H1 (cell line): ENCODE measurements around the gene TBC1D3L. TPM values are rescaled to one million over a fixed set of nuclear protein-coding genes. Genes with fewer than 3 reads are reported as not detected.
"Not testable (repeated sequence)": the region's sequence is repeated elsewhere in the genome, so short reads cannot be mapped to it uniquely, and the experiment has no call there.

ENCODE experiments used
- CTCF ChIA-PET: fragments of 300-600 bp; sonication (Branson Sonifier 250); formaldehyde crosslinking; loops from one replicate; lab custom pipeline; 2021; ENCODE audit not compliant: partially characterized antibody; lab: Charles Lee
- POLR2A ChIA-PET: fragments of 300-600 bp; sonication (Branson Sonifier 250); formaldehyde crosslinking; loops from one replicate; lab custom pipeline; 2021; ENCODE audit warnings: inconsistent platforms; ENCODE audit not compliant: partially characterized antibody; lab: Charles Lee
- DNase-seq, 2 experiments: peaks; one replicate each; pipeline versions ENCODE4 v3.0.0 to v3.0.0-alpha.2; 2010 to 2022; ENCODE audit warnings: low spot score in 2 of 2, low read depth in 1 of 2, mixed read lengths in 1 of 2
- FAIRE-seq: peaks from 2 replicates; lab custom pipeline; 2011; peaks lifted over from hg19 to GRCh38; lab: Jason Lieb, UNC
- H2AFZ ChIP-seq: 2 replicates; pipeline ENCODE4 v1.8.1; 2012; ENCODE audit warnings: low read length, inconsistent platforms
- H2AK5ac ChIP-seq: 2 replicates; pipeline ENCODE4 v1.6.1; 2013; ENCODE audit warnings: low read depth, low read length
- H2BK120ac ChIP-seq: replicated peaks from 2 replicates; pipeline ENCODE3; 2013; ENCODE audit warnings: low read depth, low read length, inconsistent platforms
- H2BK12ac ChIP-seq: 2 replicates; pipeline ENCODE4 v1.6.1; 2013; ENCODE audit warnings: low read depth, low read length
- H2BK15ac ChIP-seq: 2 replicates; pipeline ENCODE4 v1.6.1; 2013; ENCODE audit warnings: low read length
- H2BK20ac ChIP-seq: 2 replicates; pipeline ENCODE4 v1.6.1; 2013; ENCODE audit warnings: low read length
- H2BK5ac ChIP-seq: 2 replicates; pipeline ENCODE4 v1.6.1; 2013; ENCODE audit warnings: low read depth, low read length
- H3K14ac ChIP-seq: 2 replicates; pipeline ENCODE4 v1.6.1; 2013; ENCODE audit warnings: inconsistent platforms; ENCODE audit not compliant: insufficient read length
- H3K18ac ChIP-seq: 2 replicates; pipeline ENCODE4 v1.6.1; 2013; ENCODE audit warnings: low read length; ENCODE audit errors: extremely low read depth
- H3K23ac ChIP-seq: 2 replicates; pipeline ENCODE4 v1.6.1; 2013; ENCODE audit warnings: inconsistent platforms; ENCODE audit not compliant: insufficient read length
- H3K23me2 ChIP-seq: 2 replicates; pipeline ENCODE4 v1.6.1; 2013; ENCODE audit warnings: low read depth, low read length
- H3K27ac ChIP-seq: 2 replicates; pipeline ENCODE4 v1.6.1; 2011; ENCODE audit warnings: low read depth, low read length, inconsistent platforms
- H3K27me3 ChIP-seq, 4 experiments: replicated peaks in 1 of 4; 1 replicate in 1 of 4; 2 replicates in 3 of 4; pipeline versions ENCODE4 v1.6.1 to v1.8.1; 2011 to 2013; ENCODE audit warnings: low read length in 3 of 4, mild to moderate bottlenecking in 3 of 4, inconsistent platforms in 2 of 4, mixed read lengths in 2 of 4, moderate library complexity in 1 of 4; ENCODE audit not compliant: control insufficient read depth in 3 of 4, insufficient read depth in 3 of 4; ENCODE audit errors: extremely low read depth in 1 of 4
- H3K36me3 ChIP-seq, 4 experiments: 2 replicates each; pipeline versions ENCODE4 v1.6.1 to v1.8.1; 2011 to 2013; ENCODE audit warnings: mild to moderate bottlenecking in 4 of 4, low read length in 3 of 4, moderate library complexity in 2 of 4, control low read depth in 1 of 4, inconsistent platforms in 1 of 4; ENCODE audit not compliant: insufficient read depth in 4 of 4, control insufficient read depth in 2 of 4
- H3K4ac ChIP-seq: replicated peaks from 2 replicates; pipeline ENCODE3; 2013; ENCODE audit warnings: low read length, low read depth, mixed read lengths, inconsistent platforms; ENCODE audit not compliant: insufficient read length
- H3K4me1 ChIP-seq, 4 experiments: replicated peaks in 1 of 4; 1 replicate in 1 of 4; 2 replicates in 3 of 4; pipeline versions ENCODE4 v1.6.1 to v1.8.1; 2011 to 2013; ENCODE audit warnings: low read length in 3 of 4, inconsistent platforms in 2 of 4, mixed read lengths in 1 of 4; ENCODE audit not compliant: insufficient read depth in 4 of 4, control insufficient read depth in 3 of 4
- H3K4me2 ChIP-seq, 2 experiments: 2 replicates each; pipeline versions ENCODE4 v1.6.1 to v1.8.1; 2011 to 2013; ENCODE audit warnings: low read depth in 2 of 2, low read length in 2 of 2, control low read depth in 1 of 2, inconsistent platforms in 1 of 2, mild to moderate bottlenecking in 1 of 2; ENCODE audit not compliant: insufficient read depth in 1 of 2
- H3K4me3 ChIP-seq, 4 experiments: fragments of 200-600, 300-600 bp in 1 of 4; sonication (generic), shearing (Covaris generic), sonication (Bioruptor Twin) in 1 of 4; 2 replicates each; pipeline versions ENCODE4 v1.5.1 to v1.8.1; 2011 to 2016; ENCODE audit warnings: low read length in 4 of 4, low read depth in 3 of 4, control low read depth in 2 of 4, inconsistent platforms in 2 of 4, mild to moderate bottlenecking in 2 of 4, mixed read lengths in 1 of 4, moderate library complexity in 1 of 4; ENCODE audit not compliant: insufficient read depth in 2 of 4; ENCODE audit errors: extremely low read depth in 1 of 4
- H3K56ac ChIP-seq: replicated peaks from 2 replicates; pipeline ENCODE3; 2013; ENCODE audit warnings: low read depth, mild to moderate bottlenecking, mixed read lengths, low read length, inconsistent platforms; ENCODE audit not compliant: insufficient read length
- H3K79me1 ChIP-seq: 2 replicates; pipeline ENCODE4 v1.6.1; 2013; ENCODE audit warnings: low read depth, low read length, control low read depth
- H3K79me2 ChIP-seq, 2 experiments: 2 replicates each; pipeline versions ENCODE4 v1.6.1 to v1.8.1; 2012 to 2013; ENCODE audit warnings: low read length in 2 of 2, mild to moderate bottlenecking in 2 of 2, inconsistent platforms in 1 of 2; ENCODE audit not compliant: insufficient read depth in 2 of 2, control insufficient read depth in 1 of 2
- H3K9ac ChIP-seq, 4 experiments: replicated peaks in 1 of 4; 1 replicate in 1 of 4; 2 replicates in 3 of 4; pipeline versions ENCODE4 v1.6.1 to v1.8.1; 2011 to 2013; ENCODE audit warnings: low read depth in 3 of 4, low read length in 3 of 4, control low read depth in 2 of 4, mild to moderate bottlenecking in 2 of 4, moderate library complexity in 2 of 4, inconsistent platforms in 1 of 4; ENCODE audit errors: extremely low read depth in 1 of 4
- H3K9me3 ChIP-seq, 2 experiments: 2 replicates each; pipeline versions ENCODE4 v1.6.1 to v1.8.1; 2012 to 2013; ENCODE audit warnings: mild to moderate bottlenecking in 2 of 2, moderate library complexity in 2 of 2, control low read depth in 1 of 2, inconsistent platforms in 1 of 2, low read depth in 1 of 2, low read length in 1 of 2, mixed read lengths in 1 of 2; ENCODE audit not compliant: insufficient read depth in 2 of 2
- H4K20me1 ChIP-seq, 2 experiments: replicated peaks in 1 of 2; 2 replicates each; pipeline versions ENCODE3 to v1.8.1; 2011 to 2013; ENCODE audit warnings: inconsistent platforms in 2 of 2, low read length in 2 of 2, mild to moderate bottlenecking in 1 of 2; ENCODE audit not compliant: insufficient read depth in 2 of 2, control insufficient read depth in 1 of 2
- H4K5ac ChIP-seq: 2 replicates; pipeline ENCODE4 v1.6.1; 2013; ENCODE audit warnings: low read length, low read depth, mixed read lengths, inconsistent platforms; ENCODE audit not compliant: insufficient read length
- H4K8ac ChIP-seq: 2 replicates; pipeline ENCODE4 v1.8.0; 2013; ENCODE audit warnings: mild to moderate bottlenecking, moderate library complexity, low read length, inconsistent platforms; ENCODE audit not compliant: insufficient read depth; ENCODE audit errors: extremely low read depth
- H4K91ac ChIP-seq: replicated peaks from 2 replicates; pipeline ENCODE3; 2013; ENCODE audit warnings: low read length, mixed read lengths, inconsistent platforms; ENCODE audit not compliant: insufficient read length
- WGBS, 2 experiments: shearing (Covaris generic) in 1 of 2; methylation state at CpG; one replicate each; pipeline versions ENCODE4 v1.1.6 to v1.1.7; 2013 to 2015; ENCODE audit warnings: low lambda C conversion rate in 2 of 2, mixed read lengths in 2 of 2, inconsistent platforms in 1 of 2, low coverage in 1 of 2, missing lambda C conversion rate in 1 of 2; ENCODE audit not compliant: insufficient replicate concordance in 2 of 2, insufficient coverage in 1 of 2, insufficient read length in 1 of 2; ENCODE audit errors: extremely low coverage in 1 of 2, missing lambda C conversion rate in 1 of 2; 5-methylcytosine and 5-hydroxymethylcytosine counted together
- polyA plus RNA-seq, 7 experiments: library from polyadenylated mRNA; depleted of rRNA in 3 of 7; stranded (reverse) in 5 of 7; unstranded in 2 of 7; fragments of >200 nt in 5 of 7; fragments of 200-250 nt in 2 of 7; gene quantifications; 1 replicate in 5 of 7; 2 replicates in 1 of 7; 4 replicates in 1 of 7; pipeline versions ENCODE4 v1.2.1 to v1.2.3, GENCODE V29; 2011 to 2013; ENCODE audit warnings: missing spikeins in 2 of 7, mixed read lengths in 2 of 7
- small RNA-seq: library from polyadenylated mRNA; stranded (forward); fragments of <200 nt; extraction: miRNeasy Mini kit (QIAGEN cat#:217004); gene quantifications from one replicate; pipeline ENCODE3, GENCODE V24; 2013; ENCODE audit not compliant: insufficient read depth
- total RNA-seq: library from RNA; stranded (reverse); fragmentation: NEBNext Ultra II Directional; extraction: Animal tissue kit (Norgen Biotek cat#: 25700); gene quantifications from 2 replicates; pipeline ENCODE4 v1.2.1, GENCODE V29; 2021

Gene TBC1D3L
- total and polyA plus RNA-seq, 2 of the 8 experiments (the other 6 are each of a cell fraction or from before 2014, with no cell fraction given) = 7.2 to 8.1 TPM

DNA sequence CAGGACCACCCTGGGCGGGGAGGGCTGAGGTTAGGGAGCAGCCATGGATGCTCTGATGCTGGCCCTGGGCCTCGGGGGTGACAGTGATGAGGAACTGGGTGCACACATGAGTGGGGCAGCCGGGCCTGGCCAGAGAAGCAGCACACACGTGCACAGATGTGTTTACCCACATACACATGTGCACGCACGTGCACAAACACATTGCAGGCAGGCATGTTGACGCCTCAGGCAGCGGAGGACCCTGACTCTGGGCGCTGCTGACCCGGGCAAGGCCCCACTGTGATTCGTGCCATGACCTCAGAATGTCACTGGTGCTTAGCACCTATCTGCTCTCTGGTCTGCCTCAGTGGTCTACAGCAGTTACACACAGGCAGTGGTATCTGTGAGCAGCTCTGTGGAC lies 14.8 kb upstream of the TBC1D3L start, which contains the start of gene TBC1D3D:
TBC1D3D (plus strand) TSS at position 301 of the 400 bp plus-strand sequence. CDS start 1,585 bp downstream, outside the sequence.
- H4K91ac ChIP-seq, CTCF ChIA-PET, H3K4ac ChIP-seq, H3K56ac ChIP-seq, H3K4me2 ChIP-seq, H3K79me2 ChIP-seq, H3K79me1 ChIP-seq, H3K18ac ChIP-seq, DNase-seq, H3K23me2 ChIP-seq, H4K20me1 ChIP-seq, H3K4me1 ChIP-seq, H2AFZ ChIP-seq, H3K4me3 ChIP-seq, H3K27me3 ChIP-seq, H2BK5ac ChIP-seq, H3K27ac ChIP-seq, H3K9me3 ChIP-seq, POLR2A ChIA-PET, H2BK15ac ChIP-seq, H4K5ac ChIP-seq, H3K36me3 ChIP-seq, H2AK5ac ChIP-seq, H3K23ac ChIP-seq, H3K14ac ChIP-seq, H2BK120ac ChIP-seq, H2BK20ac ChIP-seq, H2BK12ac ChIP-seq, H4K8ac ChIP-seq, FAIRE-seq, H3K9ac ChIP-seq: not testable (repeated sequence)
- no CpG with 5 or more reads among the region's 11 CpGs for WGBS, 2 experiments

Small RNA genes within 50 kb of the gene (small RNA-seq; reads per million reads assigned to genes)
- gene RF00001 = not detected

Other genes with a start within 250 kb of the TBC1D3L start
- 0.13 TPM in 1 of 2 replicates, not detected in the other for gene HNF1B, start 244.0 kb downstream of the TBC1D3L start, total RNA-seq
- gene HNF1B, start 244.0 kb downstream of the TBC1D3L start, polyA plus RNA-seq (2011; rRNA removed) = 0.28 and 0.30 TPM in 2 replicates
- not detected in 2 replicates for gene TBC1D3K, start 64.6 kb downstream of the TBC1D3L start, total RNA-seq
- gene TBC1D3K, start 64.6 kb downstream of the TBC1D3L start, polyA plus RNA-seq (2011; rRNA removed) = not detected in 2 replicates
- 2.1 TPM in 1 of 2 replicates, not detected in the other for gene TBC1D3D, start 14.9 kb upstream of the TBC1D3L start, total RNA-seq
- 0.06 TPM in 1 of 2 replicates, not detected in the other for gene TBC1D3D, start 14.9 kb upstream of the TBC1D3L start, polyA plus RNA-seq (2011; rRNA removed)
- not detected in 2 replicates for gene TBC1D3C, start 79.6 kb upstream of the TBC1D3L start, total RNA-seq
- gene TBC1D3C, start 79.6 kb upstream of the TBC1D3L start, polyA plus RNA-seq (2011; rRNA removed) = 0.68 TPM in 1 of 2 replicates, not detected in the other
- gene TBC1D3E, start 138.9 kb upstream of the TBC1D3L start, total RNA-seq = not detected in 2 replicates
- not detected in 2 replicates for gene TBC1D3E, start 138.9 kb upstream of the TBC1D3L start, polyA plus RNA-seq (2011; rRNA removed)
- gene TBC1D3, start 203.5 kb upstream of the TBC1D3L start, total RNA-seq = not detected in 2 replicates
- gene TBC1D3, start 203.5 kb upstream of the TBC1D3L start, polyA plus RNA-seq (2011; rRNA removed) = not detected in 2 replicates